Mesendoderm (in vitro differentiated cells): ENCODE measurements around the gene AXIN1.

Experiments used
- DNase-seq: peaks from one replicate; pipeline ENCODE4 v3.0.0; 2013
- H2AK5ac ChIP-seq: 2 replicates; pipeline ENCODE4 v1.6.1; 2013; ENCODE audit warnings: low read length, inconsistent platforms
- H2BK120ac ChIP-seq: 2 replicates; pipeline ENCODE4 v1.6.1; 2013; ENCODE audit warnings: low read depth, mild to moderate bottlenecking, low read length, moderate library complexity, mixed read lengths
- H2BK15ac ChIP-seq: replicated peaks from 2 replicates; pipeline ENCODE4 v1.6.1; 2013; ENCODE audit warnings: low read depth, mild to moderate bottlenecking, moderate library complexity
- H2BK5ac ChIP-seq: 2 replicates; pipeline ENCODE4 v1.6.1; 2013; ENCODE audit warnings: low read length, inconsistent platforms
- H3K18ac ChIP-seq: 2 replicates; pipeline ENCODE4 v1.6.1; 2013; ENCODE audit warnings: mild to moderate bottlenecking, low read length, mixed read lengths
- H3K23ac ChIP-seq: one replicate; pipeline ENCODE4 v1.6.1; 2013; ENCODE audit warnings: low read length
- H3K27ac ChIP-seq: 2 replicates; pipeline ENCODE4 v1.5.1; 2013; ENCODE audit warnings: low read depth, mild to moderate bottlenecking, inconsistent platforms, low read length, moderate library complexity
- H3K27me3 ChIP-seq: 2 replicates; pipeline ENCODE4 v1.6.1; 2013; ENCODE audit warnings: low read length, control low read depth, mild to moderate bottlenecking, inconsistent platforms; ENCODE audit not compliant: insufficient read depth, poor library complexity
- H3K36me3 ChIP-seq: 2 replicates; pipeline ENCODE4 v1.6.1; 2013; ENCODE audit warnings: low read length, inconsistent platforms; ENCODE audit not compliant: control insufficient read depth, insufficient read depth
- H3K4ac ChIP-seq: one replicate; pipeline ENCODE4 v1.6.1; 2013; ENCODE audit warnings: low read depth, mild to moderate bottlenecking, low read length, moderate library complexity
- H3K4me1 ChIP-seq: 2 replicates; pipeline ENCODE4 v1.6.1; 2013; ENCODE audit warnings: low read depth, low read length, inconsistent platforms; ENCODE audit not compliant: control insufficient read depth
- H3K4me2 ChIP-seq: 2 replicates; pipeline ENCODE4 v1.6.1; 2013; ENCODE audit warnings: low read length
- H3K4me3 ChIP-seq: 2 replicates; pipeline ENCODE4 v1.5.1; 2013; ENCODE audit warnings: mild to moderate bottlenecking, low read length
- H3K56ac ChIP-seq: one replicate; pipeline ENCODE4 v1.6.1; 2013; ENCODE audit warnings: low read length
- H3K79me1 ChIP-seq: 2 replicates; pipeline ENCODE4 v1.6.1; 2013; ENCODE audit warnings: low read length, inconsistent platforms
- H3K79me2 ChIP-seq: 2 replicates; pipeline ENCODE4 v1.6.1; 2013; ENCODE audit warnings: mild to moderate bottlenecking, low read length; ENCODE audit not compliant: control insufficient read depth, insufficient read depth
- H3K9ac ChIP-seq: 2 replicates; pipeline ENCODE4 v1.6.1; 2013; ENCODE audit warnings: low read length, inconsistent platforms
- H4K5ac ChIP-seq: one replicate; pipeline ENCODE4 v1.6.1; 2013; ENCODE audit warnings: low read length
- H4K8ac ChIP-seq: one replicate; pipeline ENCODE4 v1.6.1; 2013; ENCODE audit warnings: low read depth, mild to moderate bottlenecking, control low read depth, low read length, moderate library complexity
- WGBS: extraction: QIAGEN DNeasy Blood & Tissue Kit; methylation state at CpG from one replicate; pipeline ENCODE4 v1.1.7; 2013; ENCODE audit warnings: low lambda C conversion rate, missing lambda C conversion rate; ENCODE audit not compliant: insufficient coverage; ENCODE audit errors: extremely low coverage; 5-methylcytosine and 5-hydroxymethylcytosine counted together

The AXIN1 gene

GRCh38 chr16:305916-306626 lies 46.5 kb downstream of the AXIN1 start:
- Histone ChIP-seq H3K9ac (no peak overlapping the region), H3K36me3 (peaks cover 2% of the 10 kb centered on the region), H2BK5ac (no peak overlapping the region), H3K18ac (no peak overlapping the region), H3K56ac (no peak overlapping the region), H3K4me1 (no peaks in the 10 kb centered on the region), H3K79me2 (no peaks in the 10 kb centered on the region), H3K4me2 (no peak overlapping the region), H2BK15ac (no peak overlapping the region), H2AK5ac (no peak overlapping the region), H3K27me3 (no peaks in the 10 kb centered on the region), H3K23ac (no peak overlapping the region), H2BK120ac (no peak overlapping the region), H3K4me3 (no peak overlapping the region), H3K27ac (no peak overlapping the region), H3K79me1 (peaks cover 5% of the 10 kb centered on the region), H4K8ac (no peak overlapping the region), H3K4ac (no peak overlapping the region), H4K5ac (no peak overlapping the region)
- no CpG with 5 or more reads among the region's 19 CpGs for WGBS
- no peak for DNase-seq

GRCh38 chr16:303760-304505 lies 48.6 kb downstream of the AXIN1 start:
- H2BK120ac ChIP-seq, result no peak overlapping the region
- no peak overlapping the region for H3K27ac ChIP-seq
- WGBS, result no CpG with 5 or more reads among the region's 43 CpGs
- no peak overlapping the region for H2AK5ac ChIP-seq
- no peak overlapping the region for H4K8ac ChIP-seq
- H3K27me3 ChIP-seq, result no peaks in the 10 kb centered on the region
- H3K23ac ChIP-seq, result no peak overlapping the region
- H3K36me3 ChIP-seq, result peaks cover 2% of the 10 kb centered on the region
- no peak overlapping the region for H3K9ac ChIP-seq
- DNase-seq, result no peak
- no peak overlapping the region for H3K4me2 ChIP-seq
- no peak overlapping the region for H4K5ac ChIP-seq
- H3K56ac ChIP-seq, result no peak overlapping the region
- H3K4me1 ChIP-seq, result no peaks in the 10 kb centered on the region
- H3K4me3 ChIP-seq, result no peak overlapping the region
- H3K4ac ChIP-seq, result no peak overlapping the region
- no peak overlapping the region for H2BK5ac ChIP-seq
- H3K79me1 ChIP-seq, result peaks cover 3% of the 10 kb centered on the region
- no peak overlapping the region for H3K18ac ChIP-seq
- no peak overlapping the region for H2BK15ac ChIP-seq
- no peaks in the 10 kb centered on the region for H3K79me2 ChIP-seq

GRCh38 chr16:301950-302349 lies 50.6 kb downstream of the AXIN1 start:
- no peak for DNase-seq
- no peak overlapping the region for H3K27ac ChIP-seq
- H3K9ac ChIP-seq, result no peak overlapping the region
- H3K79me1 ChIP-seq, result peaks cover 3% of the 10 kb centered on the region
- no peak overlapping the region for H2BK5ac ChIP-seq
- no peak overlapping the region for H3K18ac ChIP-seq
- no peaks in the 10 kb centered on the region for H3K36me3 ChIP-seq
- no peak overlapping the region for H4K5ac ChIP-seq
- no peaks in the 10 kb centered on the region for H3K4me1 ChIP-seq
- H4K8ac ChIP-seq, result no peak overlapping the region
- no peak overlapping the region for H3K4me2 ChIP-seq
- H2BK120ac ChIP-seq, result no peak overlapping the region
- no peak overlapping the region for H2AK5ac ChIP-seq
- H3K4me3 ChIP-seq, result no peak overlapping the region
- WGBS, result no CpG with 5 or more reads among the region's 13 CpGs
- H3K27me3 ChIP-seq, result no peaks in the 10 kb centered on the region
- H3K4ac ChIP-seq, result no peak overlapping the region
- no peak overlapping the region for H3K56ac ChIP-seq
- H3K23ac ChIP-seq, result no peak overlapping the region
- no peak overlapping the region for H2BK15ac ChIP-seq
- no peaks in the 10 kb centered on the region for H3K79me2 ChIP-seq

- H4K5ac ChIP-seq, result no peak overlapping the region
- H3K79me1 ChIP-seq, result peaks cover 2% of the 10 kb centered on the region
- H3K56ac ChIP-seq, result no peak overlapping the region
- H3K4me1 ChIP-seq, result no peaks in the 10 kb centered on the region
- no peak overlapping the region for H3K27ac ChIP-seq
- no peak for DNase-seq
- no peak overlapping the region for H3K4me3 ChIP-seq
- no peaks in the 10 kb centered on the region for H3K27me3 ChIP-seq
- no peak overlapping the region for H3K23ac ChIP-seq
- H3K79me2 ChIP-seq, result no peaks in the 10 kb centered on the region
- no peak overlapping the region for H3K9ac ChIP-seq
- H2AK5ac ChIP-seq, result no peak overlapping the region
- no peak overlapping the region for H2BK120ac ChIP-seq
- H2BK15ac ChIP-seq, result no peak overlapping the region
- H2BK5ac ChIP-seq, result no peak overlapping the region
- H3K4me2 ChIP-seq, result no peak overlapping the region
- H3K4ac ChIP-seq, result no peak overlapping the region
- peaks cover 2% of the 10 kb centered on the region for H3K36me3 ChIP-seq
- no peak overlapping the region for H3K18ac ChIP-seq
- H4K8ac ChIP-seq, result no peak overlapping the region
- WGBS, result no CpG with 5 or more reads among the region's 6 CpGs
Observed at GRCh38 chr16:301235-301634, 51.3 kb downstream of the AXIN1 start.

GRCh38 chr16:297832-298231 lies 54.7 kb downstream of the AXIN1 start:
- Histone ChIP-seq H3K4me3 (no peak overlapping the region), H2BK15ac (no peak overlapping the region), H3K23ac (no peak overlapping the region), H3K4ac (no peak overlapping the region), H3K4me1 (no peaks in the 10 kb centered on the region), H3K79me2 (no peaks in the 10 kb centered on the region), H2AK5ac (no peak overlapping the region), H3K9ac (no peak overlapping the region), H3K56ac (no peak overlapping the region), H3K18ac (no peak overlapping the region), H3K4me2 (no peak overlapping the region), H2BK5ac (no peak overlapping the region), H2BK120ac (no peak overlapping the region), H4K8ac (no peak overlapping the region), H3K27ac (no peak overlapping the region), H3K36me3 (peaks cover 2% of the 10 kb centered on the region), H4K5ac (no peak overlapping the region), H3K79me1 (no peaks in the 10 kb centered on the region), H3K27me3 (no peaks in the 10 kb centered on the region)
- WGBS, result no CpG with 5 or more reads among the region's 32 CpGs
- DNase-seq, result no peak
